Astrocyte (in vitro differentiated cells and primary cell): ENCODE data around the gene ATP5F1D. TPM values are rescaled to one million over a fixed set of nuclear protein-coding genes. Genes with fewer than 3 reads are reported as not detected.
"Not testable (repeated sequence)": the region's sequence is repeated elsewhere in the genome, so short reads cannot be mapped to it uniquely, and the experiment has no call there.

Experiments
- DNase-seq: peaks from one replicate; pipeline ENCODE4 v3.0.0-alpha.2; 2010; ENCODE audit warnings: low read depth
- FAIRE-seq: peaks from 2 replicates; lab custom pipeline; 2011; peaks lifted over from hg19 to GRCh38; lab: Jason Lieb, UNC
- H2AFZ ChIP-seq: 2 replicates; pipeline ENCODE4 v1.6.0; 2012; ENCODE audit warnings: low read depth, low read length, inconsistent platforms
- H3K27ac ChIP-seq: 2 replicates; pipeline ENCODE4 v1.5.1; 2011; ENCODE audit warnings: low read depth, low read length, inconsistent platforms
- H3K27me3 ChIP-seq: 2 replicates; pipeline ENCODE4 v1.6.0; 2011; ENCODE audit warnings: low read length, inconsistent platforms; ENCODE audit not compliant: insufficient read depth
- H3K36me3 ChIP-seq: 2 replicates; pipeline ENCODE4 v1.5.1; 2011; ENCODE audit warnings: low read length, inconsistent platforms; ENCODE audit not compliant: insufficient read depth
- H3K4me1 ChIP-seq: 2 replicates; pipeline ENCODE4 v1.5.1; 2011; ENCODE audit warnings: low read length, inconsistent platforms; ENCODE audit not compliant: insufficient read depth
- H3K4me2 ChIP-seq: 2 replicates; pipeline ENCODE4 v1.6.0; 2012; ENCODE audit warnings: low read length, inconsistent platforms
- H3K4me3 ChIP-seq: 2 replicates; pipeline ENCODE4 v1.5.1; 2011; ENCODE audit warnings: low read depth, mild to moderate bottlenecking, low read length, inconsistent platforms; ENCODE audit not compliant: insufficient read depth
- H3K79me2 ChIP-seq: 2 replicates; pipeline ENCODE4 v1.6.0; 2012; ENCODE audit warnings: mild to moderate bottlenecking, low read length, inconsistent platforms; ENCODE audit not compliant: insufficient read depth
- H3K9ac ChIP-seq: 2 replicates; pipeline ENCODE4 v1.6.0; 2012; ENCODE audit warnings: mild to moderate bottlenecking, low read length, inconsistent platforms
- H3K9me3 ChIP-seq: 2 replicates; pipeline ENCODE4 v1.5.1; 2012; ENCODE audit warnings: low read depth, mild to moderate bottlenecking, low read length, inconsistent platforms; ENCODE audit not compliant: insufficient read depth
- H4K20me1 ChIP-seq: 2 replicates; pipeline ENCODE4 v1.6.0; 2012; ENCODE audit warnings: low read length, inconsistent platforms; ENCODE audit not compliant: insufficient read depth
- H3K27ac Mint-ChIP-seq: one replicate; pipeline ENCODE4 v1.8.0; 2021; ENCODE audit warnings: mild to moderate bottlenecking, mixed read lengths; ENCODE audit not compliant: unreplicated experiment
- H3K27me3 Mint-ChIP-seq: one replicate; pipeline ENCODE4 v1.8.0; 2021; ENCODE audit warnings: low read depth, mixed read lengths; ENCODE audit not compliant: unreplicated experiment
- H3K36me3 Mint-ChIP-seq: one replicate; pipeline ENCODE4 v1.8.0; 2021; ENCODE audit warnings: low read depth, mixed read lengths; ENCODE audit not compliant: unreplicated experiment
- H3K4me1 Mint-ChIP-seq: one replicate; pipeline ENCODE4 v1.8.0; 2021; ENCODE audit warnings: low read depth, mixed read lengths; ENCODE audit not compliant: unreplicated experiment
- H3K4me3 Mint-ChIP-seq: one replicate; pipeline ENCODE4 v1.8.0; 2021; ENCODE audit warnings: mild to moderate bottlenecking, moderate library complexity, mixed read lengths; ENCODE audit not compliant: unreplicated experiment
- H3K9me3 Mint-ChIP-seq: one replicate; pipeline ENCODE4 v1.8.0; 2021; ENCODE audit warnings: mild to moderate bottlenecking, mixed read lengths; ENCODE audit not compliant: unreplicated experiment
- EZH2 ChIP-seq: IDR thresholded peaks from 2 replicates; pipeline ENCODE4 v1.6.1; 2012; ENCODE audit warnings: mild to moderate bottlenecking, low read length, inconsistent platforms; ENCODE audit not compliant: insufficient read depth
- total RNA-seq: library from RNA; stranded (reverse); gene quantifications from 2 replicates; pipeline ENCODE4 v1.2.1, GENCODE V29; 2021
- TF ChIP-seq, protein P1 (sequence below): IDR thresholded peaks from 2 replicates; pipeline ENCODE4 v1.5.1; 2011; ENCODE audit warnings: low read depth, mild to moderate bottlenecking, inconsistent platforms, low read length, moderate library complexity; ENCODE audit not compliant: insufficient read depth

The ATP5F1D gene
- total RNA-seq, 1 donor from 2014 or later = 154 TPM

DNA sequence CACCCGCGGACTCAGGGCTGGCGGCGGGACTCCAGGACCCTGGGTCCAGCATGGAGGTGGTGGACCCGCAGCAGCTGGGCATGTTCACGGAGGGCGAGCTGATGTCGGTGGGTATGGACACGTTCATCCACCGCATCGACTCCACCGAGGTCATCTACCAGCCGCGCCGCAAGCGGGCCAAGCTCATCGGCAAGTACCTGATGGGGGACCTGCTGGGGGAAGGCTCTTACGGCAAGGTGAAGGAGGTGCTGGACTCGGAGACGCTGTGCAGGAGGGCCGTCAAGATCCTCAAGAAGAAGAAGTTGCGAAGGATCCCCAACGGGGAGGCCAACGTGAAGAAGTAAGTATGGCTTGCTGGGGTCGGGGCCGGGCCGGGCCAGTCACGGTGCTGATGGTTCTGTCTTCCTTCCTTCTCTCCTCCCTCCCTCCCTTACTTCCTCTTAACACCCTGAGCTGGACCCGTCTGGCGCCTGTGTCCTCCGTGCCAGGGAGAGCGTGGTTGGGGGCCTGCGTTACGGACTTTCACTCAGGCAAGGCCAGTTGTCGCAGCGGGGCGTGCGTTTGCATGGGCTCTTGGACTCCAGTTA is 34.6 kb upstream of the ATP5F1D start:
- Mint-ChIP-seq H3K27ac (peak overlapping the region; percentile 86), H3K27me3 (no peaks in the 10 kb centered on the region), H3K36me3 (peaks cover 2% of the 10 kb centered on the region), H3K9me3 (no peaks in the 10 kb centered on the region), H3K4me1 (peaks cover 18% of the 10 kb centered on the region), H3K4me3 (peak overlapping the region; percentile 98)
- no peaks in the 10 kb centered on the region for H3K36me3 ChIP-seq
- H3K9me3 ChIP-seq = no peaks in the 10 kb centered on the region
- FAIRE-seq = no peak
- H3K4me1 ChIP-seq = peaks cover 31% of the 10 kb centered on the region
- TF ChIP-seq, protein P1, sequence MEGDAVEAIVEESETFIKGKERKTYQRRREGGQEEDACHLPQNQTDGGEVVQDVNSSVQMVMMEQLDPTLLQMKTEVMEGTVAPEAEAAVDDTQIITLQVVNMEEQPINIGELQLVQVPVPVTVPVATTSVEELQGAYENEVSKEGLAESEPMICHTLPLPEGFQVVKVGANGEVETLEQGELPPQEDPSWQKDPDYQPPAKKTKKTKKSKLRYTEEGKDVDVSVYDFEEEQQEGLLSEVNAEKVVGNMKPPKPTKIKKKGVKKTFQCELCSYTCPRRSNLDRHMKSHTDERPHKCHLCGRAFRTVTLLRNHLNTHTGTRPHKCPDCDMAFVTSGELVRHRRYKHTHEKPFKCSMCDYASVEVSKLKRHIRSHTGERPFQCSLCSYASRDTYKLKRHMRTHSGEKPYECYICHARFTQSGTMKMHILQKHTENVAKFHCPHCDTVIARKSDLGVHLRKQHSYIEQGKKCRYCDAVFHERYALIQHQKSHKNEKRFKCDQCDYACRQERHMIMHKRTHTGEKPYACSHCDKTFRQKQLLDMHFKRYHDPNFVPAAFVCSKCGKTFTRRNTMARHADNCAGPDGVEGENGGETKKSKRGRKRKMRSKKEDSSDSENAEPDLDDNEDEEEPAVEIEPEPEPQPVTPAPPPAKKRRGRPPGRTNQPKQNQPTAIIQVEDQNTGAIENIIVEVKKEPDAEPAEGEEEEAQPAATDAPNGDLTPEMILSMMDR = no peak
- no peak for TF ChIP-seq EZH2
- H2AFZ ChIP-seq = no peak overlapping the region
- H3K9ac ChIP-seq = peak overlapping the region; percentile 83
- peak overlapping the region; percentile 63 for H3K27ac ChIP-seq
- peaks cover 59% of the 10 kb centered on the region for H3K79me2 ChIP-seq
- peak overlapping the region; percentile 99 for H3K4me2 ChIP-seq
- H4K20me1 ChIP-seq = peaks cover 47% of the 10 kb centered on the region
- DNase-seq = no peak
- no peaks in the 10 kb centered on the region for H3K27me3 ChIP-seq
- H3K4me3 ChIP-seq = peak overlapping the region; percentile 79

DNA sequence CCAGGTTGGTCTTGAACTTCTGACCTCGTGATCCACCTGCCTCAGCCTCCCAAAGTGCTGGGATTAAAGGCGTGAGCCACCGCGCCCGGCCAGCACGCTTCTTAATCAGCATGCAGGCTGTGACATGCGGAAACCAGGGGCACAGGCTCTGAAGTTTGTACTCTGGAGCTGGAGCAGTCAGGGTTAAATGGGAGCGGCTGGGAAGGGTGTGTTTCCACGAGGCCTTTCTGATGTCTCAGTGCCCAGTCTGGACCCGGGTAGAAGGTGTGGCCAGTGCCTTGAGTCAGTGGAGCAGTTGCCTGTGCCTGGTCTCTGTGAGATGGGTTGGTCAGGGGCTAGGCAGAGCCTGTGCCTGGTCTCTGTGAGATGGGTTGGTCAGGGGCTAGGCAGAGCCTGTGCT is 32.7 kb upstream of the ATP5F1D start:
- peaks cover 76% of the 10 kb centered on the region for H3K79me2 ChIP-seq
- H2AFZ ChIP-seq, H3K27me3 Mint-ChIP-seq, H3K9me3 ChIP-seq, H3K27ac ChIP-seq, FAIRE-seq, H3K27ac Mint-ChIP-seq, H3K36me3 Mint-ChIP-seq, H3K9ac ChIP-seq, DNase-seq, H3K4me3 Mint-ChIP-seq, H3K4me3 ChIP-seq, H3K27me3 ChIP-seq, H3K9me3 Mint-ChIP-seq, H3K36me3 ChIP-seq: not testable (repeated sequence)
- H4K20me1 ChIP-seq = peaks cover 54% of the 10 kb centered on the region
- H3K4me2 ChIP-seq = peak overlapping the region; percentile 31
- peaks cover 19% of the 10 kb centered on the region for H3K4me1 Mint-ChIP-seq
- H3K4me1 ChIP-seq = peaks cover 31% of the 10 kb centered on the region

DNA sequence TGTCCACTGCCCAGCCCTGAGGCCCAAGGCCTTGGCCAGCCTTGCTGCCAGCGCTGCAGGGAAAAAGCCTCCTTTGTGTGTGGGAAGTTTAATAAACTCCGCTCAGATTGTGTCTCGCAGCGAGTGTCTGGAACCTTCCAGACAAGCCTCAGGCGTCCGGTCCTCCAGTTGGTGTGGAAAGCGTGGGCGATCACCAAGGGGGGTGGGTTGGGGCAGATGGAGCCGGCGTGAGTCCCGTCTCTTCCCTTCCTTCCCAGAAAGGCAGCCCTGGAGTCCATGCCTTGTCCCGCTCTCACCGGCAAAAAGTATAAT is 31.4 kb upstream of the ATP5F1D start:
- peaks cover 42% of the 10 kb centered on the region for H3K4me1 ChIP-seq
- peak overlapping the region; percentile 10 for H3K4me2 ChIP-seq
- peaks cover 22% of the 10 kb centered on the region for H3K4me1 Mint-ChIP-seq
- peak overlapping the region; percentile 0 for H3K9ac ChIP-seq
- peaks cover 90% of the 10 kb centered on the region for H3K79me2 ChIP-seq
- H3K36me3 ChIP-seq = no peaks in the 10 kb centered on the region
- no peak overlapping the region for H3K4me3 ChIP-seq
- no peaks in the 10 kb centered on the region for H3K9me3 ChIP-seq
- peak overlapping the region; percentile 66 for H3K27ac Mint-ChIP-seq
- peak overlapping the region; percentile 60 for H3K4me3 Mint-ChIP-seq
- peaks cover 68% of the 10 kb centered on the region for H4K20me1 ChIP-seq
- DNase-seq = no peak
- no peak overlapping the region for H3K27ac ChIP-seq
- no peak overlapping the region for H2AFZ ChIP-seq
- no peak for FAIRE-seq
- no peaks in the 10 kb centered on the region for H3K27me3 Mint-ChIP-seq
- no peaks in the 10 kb centered on the region for H3K9me3 Mint-ChIP-seq
- TF ChIP-seq EZH2 = no peak
- TF ChIP-seq, protein P1 = no peak
- H3K36me3 Mint-ChIP-seq = peaks cover 6% of the 10 kb centered on the region
- H3K27me3 ChIP-seq = no peaks in the 10 kb centered on the region
